Right kidney (tissue), 1 donor: ENCODE measurements around the gene PDGFB.
A peak's percentile ranks its signal among the peaks of the same experiment; 100 is the strongest.

ENCODE experiments used
- DNase-seq: peaks from one replicate; pipeline ENCODE4 v3.0.0-alpha.2; 2016

The PDGFB gene

DNA sequence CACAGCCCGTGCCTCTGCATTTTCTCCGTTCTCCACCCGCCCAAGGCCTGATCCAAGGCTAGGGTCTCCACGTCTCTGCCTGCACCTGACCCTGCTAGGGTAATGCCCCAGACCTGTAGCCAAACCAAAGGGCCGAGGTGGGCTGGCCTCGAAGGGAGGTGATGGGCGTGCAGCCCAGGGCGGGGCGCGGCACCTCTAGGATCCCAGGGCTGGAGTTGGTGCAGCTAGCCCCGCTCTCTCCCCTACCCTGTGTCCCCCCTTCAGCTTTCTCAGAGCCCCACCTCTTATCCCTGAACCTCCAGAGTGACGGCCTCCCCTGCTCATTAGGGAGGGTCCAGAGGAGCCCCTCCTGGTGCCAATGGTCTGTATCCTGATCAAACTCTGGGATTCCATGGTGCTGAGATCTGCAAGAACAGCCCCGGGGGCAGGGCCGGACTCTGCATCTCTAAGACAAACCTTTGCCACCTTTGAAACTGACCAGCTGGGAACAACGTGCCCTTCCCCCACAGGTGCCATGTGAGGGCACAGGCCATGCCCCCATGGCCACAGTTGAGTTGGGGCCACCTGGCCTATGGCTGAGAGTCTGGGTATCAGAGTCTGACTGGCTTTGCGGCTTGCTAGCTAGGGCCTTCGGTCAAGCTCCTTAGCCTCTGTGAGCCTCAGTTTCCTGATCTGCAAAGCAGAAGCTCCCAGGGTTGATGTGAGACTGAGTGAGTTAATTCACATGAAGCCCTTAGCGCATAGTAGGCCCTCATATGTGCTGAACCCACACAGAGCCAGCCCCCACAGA, 69.2 kb downstream of the PDGFB start:
- peak; percentile 66 for DNase-seq

DNA sequence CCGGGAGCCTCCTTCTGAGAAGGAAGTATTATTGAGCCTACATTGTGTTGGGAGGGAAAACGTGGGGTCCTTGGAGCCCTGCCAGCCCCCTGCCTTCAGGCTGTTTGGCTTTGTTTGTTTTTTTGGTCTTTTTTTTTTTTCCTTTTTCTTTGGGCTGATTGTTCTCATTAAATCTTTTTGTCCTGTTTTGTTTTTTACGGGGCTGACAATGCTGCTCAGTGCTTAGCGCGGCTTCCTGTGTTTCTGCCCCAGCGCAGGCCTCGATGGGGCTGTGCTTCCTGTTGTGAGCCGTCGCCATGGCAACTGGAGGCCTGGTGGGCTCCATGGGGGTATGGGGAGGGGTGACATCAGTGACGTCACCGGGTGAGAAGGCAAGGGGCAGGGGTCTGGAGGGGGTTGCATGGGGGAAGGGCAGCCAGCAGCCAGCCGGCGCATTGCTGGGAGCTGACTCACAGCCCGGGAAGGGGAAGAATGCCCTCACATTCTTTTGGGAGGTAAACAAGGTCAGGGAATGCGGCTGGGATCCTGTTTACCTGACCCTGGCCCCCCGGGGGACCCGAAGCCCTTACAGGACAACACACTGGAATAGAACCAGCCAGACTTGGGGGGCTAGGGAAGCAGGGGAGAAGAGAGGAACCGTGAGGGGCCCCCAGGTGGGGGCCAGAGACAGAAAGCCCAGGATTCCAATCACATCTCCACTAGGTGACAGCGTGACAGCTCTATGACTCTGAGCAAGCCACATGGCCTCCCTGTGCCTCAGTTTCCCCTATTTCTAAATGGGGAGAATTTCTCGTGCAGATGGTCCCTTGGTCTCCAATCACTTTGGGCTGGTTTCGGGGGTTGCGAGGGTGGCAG, 70.1 kb downstream of the PDGFB start:
- peak; percentile 69 for DNase-seq

DNA sequence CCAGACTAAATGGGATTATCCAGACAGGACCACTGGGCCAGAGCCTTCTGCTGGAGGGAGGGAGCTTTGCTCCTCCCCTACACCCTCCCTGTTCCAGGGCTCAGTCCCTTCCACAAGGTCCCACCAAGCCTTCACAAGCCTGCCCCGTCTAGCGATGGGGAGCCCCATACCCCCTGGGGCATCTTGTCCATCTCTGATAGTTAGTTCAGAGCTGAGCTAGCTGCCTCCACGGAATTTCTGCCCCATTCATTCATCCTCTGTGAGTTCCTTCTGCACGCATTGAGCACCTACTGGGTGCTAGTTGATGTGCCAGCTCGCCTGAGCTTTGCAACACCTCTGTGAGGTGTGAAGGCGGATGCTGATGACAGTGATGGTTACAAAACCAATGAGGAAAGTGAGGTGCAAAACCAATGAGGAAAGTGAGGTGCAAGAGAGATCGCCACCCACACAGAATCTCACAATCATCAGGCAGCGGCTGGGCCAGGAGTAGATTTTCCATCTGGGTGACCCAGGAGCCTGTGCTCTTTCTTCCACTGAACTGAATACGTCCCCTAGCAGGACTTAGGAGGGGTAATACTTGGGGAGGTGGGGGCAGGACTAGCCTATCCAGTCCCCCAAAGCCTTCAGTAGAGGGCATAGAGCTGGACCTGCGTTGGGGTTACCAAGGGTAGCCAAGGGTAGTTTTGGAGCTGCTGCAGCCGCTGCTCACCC, 70.8 kb downstream of the PDGFB start:
- DNase-seq = no peak
